IMR-90 (cell line): ENCODE results near the gene MTREX. TPM values are rescaled to one million over a fixed set of nuclear protein-coding genes. Genes with fewer than 3 reads are reported as not detected.

ENCODE experiments used
- ATAC-seq: fragments of 200-7000 bp; cut with Tn5 transposase; 2 replicates; pipeline ENCODE4 v1.9.1; 2020; ENCODE audit warnings: low read depth, mild to moderate bottlenecking, moderate library complexity
- BruUV-seq: library from RNA; stranded (reverse); fragments of 400-500 nt; replicated peaks from 2 replicates; lab custom pipeline; 2021; lab: Mats Ljungman, UMichigan
- CTCF ChIA-PET: fragments of 300-600 bp; formaldehyde crosslinking; extraction: SDS; loops from one replicate; lab custom pipeline; 2021; ENCODE audit warnings: antibody characterized with exemption; lab: Yijun Ruan, JAX
- POLR2A ChIA-PET: fragments of 300-600 bp; sonication (Branson Sonifier 250); formaldehyde crosslinking; loops from one replicate; lab custom pipeline; 2022; ENCODE audit warnings: antibody characterized with exemption; ENCODE audit not compliant: unreplicated experiment; lab: Charles Lee
- DNase-seq: peaks from one replicate; pipeline ENCODE4 v3.0.0; 2013
- H2AFZ ChIP-seq: replicated peaks from 2 replicates; pipeline ENCODE3; 2013; ENCODE audit warnings: low read length, mild to moderate bottlenecking; ENCODE audit not compliant: poor library complexity
- H2AK5ac ChIP-seq: 2 replicates; pipeline ENCODE4 v1.6.1; 2013; ENCODE audit warnings: low read depth, low read length, inconsistent platforms
- H2AK9ac ChIP-seq: replicated peaks from 2 replicates; pipeline ENCODE3; 2013; ENCODE audit warnings: mild to moderate bottlenecking, low read depth, low read length, moderate library complexity; ENCODE audit not compliant: poor library complexity
- H2BK120ac ChIP-seq: 2 replicates; pipeline ENCODE4 v1.6.1; 2013; ENCODE audit warnings: low read depth, low read length, inconsistent platforms
- H2BK15ac ChIP-seq: 3 replicates; pipeline ENCODE4 v1.6.1; 2013; ENCODE audit warnings: low read depth, low read length, inconsistent platforms
- H2BK20ac ChIP-seq: 2 replicates; pipeline ENCODE4 v1.6.1; 2013; ENCODE audit warnings: low read depth, mild to moderate bottlenecking, inconsistent platforms, low read length, moderate library complexity
- H2BK5ac ChIP-seq: 2 replicates; pipeline ENCODE4 v1.6.1; 2013; ENCODE audit warnings: mild to moderate bottlenecking, low read depth, low read length, inconsistent platforms; ENCODE audit not compliant: poor library complexity, severe bottlenecking
- H3K14ac ChIP-seq: replicated peaks from 2 replicates; pipeline ENCODE4 v1.6.1; 2013; ENCODE audit warnings: low read depth, low read length, inconsistent platforms
- H3K18ac ChIP-seq: 2 replicates; pipeline ENCODE4 v1.6.1; 2013; ENCODE audit warnings: low read depth, low read length, control low read depth
- H3K23ac ChIP-seq: 2 replicates; pipeline ENCODE4 v1.6.1; 2013; ENCODE audit warnings: low read depth, low read length, inconsistent platforms
- H3K27ac ChIP-seq: 2 replicates; pipeline ENCODE4 v1.5.1; 2013; ENCODE audit warnings: mild to moderate bottlenecking, control low read depth, low read length; ENCODE audit not compliant: insufficient read depth
- H3K27me3 ChIP-seq: 2 replicates; pipeline ENCODE4 v1.6.1; 2013; ENCODE audit warnings: low read length; ENCODE audit not compliant: control insufficient read depth, insufficient read depth
- H3K36me3 ChIP-seq: 2 replicates; pipeline ENCODE4 v1.6.1; 2013; ENCODE audit warnings: low read length, mixed read lengths; ENCODE audit not compliant: control insufficient read depth, insufficient read depth
- H3K4ac ChIP-seq: 2 replicates; pipeline ENCODE4 v1.6.1; 2013; ENCODE audit warnings: low read depth, low read length, inconsistent platforms
- H3K4me1 ChIP-seq: 2 replicates; pipeline ENCODE4 v1.6.1; 2013; ENCODE audit warnings: low read length, mixed read lengths; ENCODE audit not compliant: control insufficient read depth, insufficient read depth
- H3K4me2 ChIP-seq: 2 replicates; pipeline ENCODE4 v1.6.1; 2013; ENCODE audit warnings: low read depth, mild to moderate bottlenecking, control low read depth, low read length, moderate library complexity
- H3K4me3 ChIP-seq: 2 replicates; pipeline ENCODE4 v1.5.1; 2013; ENCODE audit warnings: low read depth, mild to moderate bottlenecking, control low read depth, low read length, moderate library complexity; ENCODE audit not compliant: insufficient read depth
- H3K56ac ChIP-seq: 2 replicates; pipeline ENCODE4 v1.6.1; 2013; ENCODE audit warnings: low read length, inconsistent platforms; ENCODE audit not compliant: insufficient read depth; ENCODE audit errors: extremely low read depth
- H3K79me1 ChIP-seq, 2 experiments: 2 replicates each; pipeline ENCODE4 v1.6.1; 2013; ENCODE audit warnings: low read length in 2 of 2, inconsistent platforms in 1 of 2, low read depth in 1 of 2
- H3K9ac ChIP-seq: 2 replicates; pipeline ENCODE4 v1.6.1; 2013; ENCODE audit warnings: low read depth, low read length, control low read depth
- H3K9me1 ChIP-seq: 2 replicates; pipeline ENCODE4 v1.6.1; 2013; ENCODE audit warnings: low read length, inconsistent platforms; ENCODE audit not compliant: insufficient read depth
- H3K9me3 ChIP-seq: 2 replicates; pipeline ENCODE4 v1.6.1; 2013; ENCODE audit warnings: low read length; ENCODE audit not compliant: control insufficient read depth, insufficient read depth
- H4K20me1 ChIP-seq: 2 replicates; pipeline ENCODE4 v1.6.1; 2013; ENCODE audit warnings: low read length, inconsistent platforms; ENCODE audit not compliant: insufficient read depth
- H4K5ac ChIP-seq: 2 replicates; pipeline ENCODE4 v1.6.1; 2013; ENCODE audit warnings: mild to moderate bottlenecking, low read depth, low read length, control low read depth
- H4K8ac ChIP-seq, 2 experiments: 2 replicates each; pipeline ENCODE4 v1.6.1; 2013; ENCODE audit warnings: low read depth in 2 of 2, low read length in 2 of 2, control low read depth in 1 of 2, inconsistent platforms in 1 of 2
- H4K91ac ChIP-seq: 2 replicates; pipeline ENCODE4 v1.6.1; 2013; ENCODE audit warnings: low read depth, low read length, inconsistent platforms; ENCODE audit not compliant: insufficient read depth
- BHLHE40 ChIP-seq: fragments of 150-350 bp; IDR thresholded peaks from 2 replicates; pipeline ENCODE4 v1.6.1; 2016; ENCODE audit warnings: mild to moderate bottlenecking, low read depth, low read length
- CEBPB ChIP-seq: IDR thresholded peaks from 2 replicates; pipeline ENCODE4 v1.6.1; 2012; ENCODE audit warnings: low read depth, low read length, improper control_type of control experiment
- CHD1 ChIP-seq: IDR thresholded peaks from 2 replicates; pipeline ENCODE4 v1.6.1; 2012; ENCODE audit warnings: low read depth, low read length, improper control_type of control experiment
- FOS ChIP-seq: fragments of 150-350 bp; IDR thresholded peaks from 2 replicates; pipeline ENCODE4 v1.6.1; 2016; ENCODE audit warnings: low read depth, low read length
- MAFK ChIP-seq: IDR thresholded peaks from 2 replicates; pipeline ENCODE4 v1.6.1; 2012; ENCODE audit warnings: low read depth, low read length, improper control_type of control experiment
- MAZ ChIP-seq: IDR thresholded peaks from 2 replicates; pipeline ENCODE4 v1.6.1; 2012; ENCODE audit warnings: low read depth, mild to moderate bottlenecking, low read length, improper control_type of control experiment, moderate library complexity, borderline replicate concordance
- MXI1 ChIP-seq: IDR thresholded peaks from 2 replicates; pipeline ENCODE4 v1.6.1; 2012; ENCODE audit warnings: low read depth, mild to moderate bottlenecking, low read length, moderate library complexity, borderline replicate concordance
- NFE2L2 ChIP-seq: fragments of 150-350 bp; IDR thresholded peaks from 2 replicates; pipeline ENCODE4 v1.6.1; 2016; ENCODE audit warnings: low read depth, mild to moderate bottlenecking, low read length
- POLR2A ChIP-seq: IDR thresholded peaks from 2 replicates; pipeline ENCODE4 v1.6.1; 2012; ENCODE audit warnings: mild to moderate bottlenecking, low read depth, low read length
- RAD21 ChIP-seq: IDR thresholded peaks from 2 replicates; pipeline ENCODE4 v1.6.1; 2012; ENCODE audit warnings: low read length, improper control_type of control experiment
- RCOR1 ChIP-seq: IDR thresholded peaks from 2 replicates; pipeline ENCODE4 v1.6.1; 2012; ENCODE audit warnings: mild to moderate bottlenecking, low read length, improper control_type of control experiment; ENCODE audit not compliant: insufficient replicate concordance
- RFX5 ChIP-seq: IDR thresholded peaks from 2 replicates; pipeline ENCODE4 v1.8.0; 2012; ENCODE audit warnings: low read depth, mild to moderate bottlenecking, low read length, moderate library complexity
- SMC3 ChIP-seq: fragments of 150-350 bp; IDR thresholded peaks from 2 replicates; pipeline ENCODE4 v1.6.1; 2016; ENCODE audit warnings: low read depth, mild to moderate bottlenecking, antibody characterized with exemption, low read length, moderate library complexity
- USF2 ChIP-seq: fragments of 150-350 bp; IDR thresholded peaks from 2 replicates; pipeline ENCODE4 v1.6.1; 2017; ENCODE audit warnings: mild to moderate bottlenecking, antibody characterized with exemption, low read length, low read depth
- dilution Hi-C: fragments of 300-500 bp; cut with HindIII; formaldehyde crosslinking; loops from one replicate; pipeline ENCODE4 v1.14.3; 2018; ENCODE audit warnings: low sequenced_read_pairs; ENCODE audit not compliant: unreplicated experiment
- in situ Hi-C: fragments of 300-500 bp; cut with MboI; formaldehyde crosslinking; loops from 3 replicates; pipeline ENCODE4 v1.14.3; 2019; ENCODE audit warnings: low sequenced_read_pairs, inconsistent platforms, mixed read lengths
- intact Hi-C: fragments of 100-400 bp; cut with micrococcal nuclease; formaldehyde crosslinking; loops from 2 replicates; pipeline ENCODE4 v1.10.0; 2022
- polyA plus RNA-seq, 3 experiments: library from polyadenylated mRNA; depleted of rRNA; stranded (reverse); fragments of >200 nt; gene quantifications; 2 replicates each; pipeline ENCODE4 v1.2.3, GENCODE V29; 2012; ENCODE audit warnings: low replicate concordance in 1 of 3
- total RNA-seq: library from RNA; depleted of rRNA; stranded (reverse); fragments of >200 nt; gene quantifications from 2 replicates; pipeline ENCODE4 v1.2.3, GENCODE V29; 2012
- TF ChIP-seq, protein P1 (sequence below): conservative IDR thresholded peaks from 2 replicates; pipeline ENCODE4 v1.5.1; 2012; ENCODE audit warnings: mild to moderate bottlenecking, low read depth, low read length, improper control_type of control experiment
- TF ChIP-seq, protein P2 (sequence below): fragments of 150-350 bp; IDR thresholded peaks from 2 replicates; pipeline ENCODE4 v1.6.1; 2016; ENCODE audit warnings: low read depth, mild to moderate bottlenecking, low read length, moderate library complexity, borderline replicate concordance

The MTREX gene
- total and polyA plus RNA-seq, 2 of the 4 experiments (the other 2 are of a cell fraction), result 22.1 to 33.2 TPM

DNA sequence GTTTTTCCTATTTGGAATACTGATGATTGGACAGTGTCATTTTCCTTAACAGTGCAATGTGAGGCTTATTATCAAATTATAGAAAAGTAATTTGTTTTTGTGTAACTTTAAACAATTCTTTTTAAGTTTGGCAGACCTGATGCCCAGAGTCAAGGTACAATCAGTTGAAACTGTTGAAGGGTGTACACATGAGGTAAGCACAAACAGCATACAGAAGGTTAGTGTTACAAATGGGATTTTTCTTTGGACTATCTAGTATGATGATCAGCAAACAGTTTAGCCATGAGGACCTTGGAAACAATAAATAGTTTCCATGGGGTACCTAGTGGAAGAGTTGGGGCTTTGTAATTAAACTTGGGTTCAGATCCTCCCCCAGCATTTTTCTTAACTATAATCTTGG lies 16.2 kb downstream of the MTREX start:
- ATAC-seq (no peak), DNase-seq (no peak)
- no peak overlapping the region for H3K4me3 ChIP-seq
- H3K27ac ChIP-seq, result no peak overlapping the region
- no TSS peak for BruUV-seq
- peaks cover 6% of the 10 kb centered on the region; the same call in 1 of the 2 replicates for H3K36me3 ChIP-seq
- in situ Hi-C loops, result no loop called here
- H2BK5ac ChIP-seq, result no peak overlapping the region
- H3K9me3 ChIP-seq, result no peaks in the 10 kb centered on the region
- no peak overlapping the region for H2AK9ac ChIP-seq
- H3K4ac ChIP-seq, result no peak overlapping the region
- TF ChIP-seq MAZ (no peak), RFX5 (no peak), NFE2L2 (no peak), RAD21 (no peak), CHD1 (no peak), CEBPB (no peak), RCOR1 (no peak), MAFK (no peak), MXI1 (no peak), BHLHE40 (no peak), USF2 (no peak), SMC3 (no peak), POLR2A (no peak), FOS (no peak)
- TF ChIP-seq, protein P1, sequence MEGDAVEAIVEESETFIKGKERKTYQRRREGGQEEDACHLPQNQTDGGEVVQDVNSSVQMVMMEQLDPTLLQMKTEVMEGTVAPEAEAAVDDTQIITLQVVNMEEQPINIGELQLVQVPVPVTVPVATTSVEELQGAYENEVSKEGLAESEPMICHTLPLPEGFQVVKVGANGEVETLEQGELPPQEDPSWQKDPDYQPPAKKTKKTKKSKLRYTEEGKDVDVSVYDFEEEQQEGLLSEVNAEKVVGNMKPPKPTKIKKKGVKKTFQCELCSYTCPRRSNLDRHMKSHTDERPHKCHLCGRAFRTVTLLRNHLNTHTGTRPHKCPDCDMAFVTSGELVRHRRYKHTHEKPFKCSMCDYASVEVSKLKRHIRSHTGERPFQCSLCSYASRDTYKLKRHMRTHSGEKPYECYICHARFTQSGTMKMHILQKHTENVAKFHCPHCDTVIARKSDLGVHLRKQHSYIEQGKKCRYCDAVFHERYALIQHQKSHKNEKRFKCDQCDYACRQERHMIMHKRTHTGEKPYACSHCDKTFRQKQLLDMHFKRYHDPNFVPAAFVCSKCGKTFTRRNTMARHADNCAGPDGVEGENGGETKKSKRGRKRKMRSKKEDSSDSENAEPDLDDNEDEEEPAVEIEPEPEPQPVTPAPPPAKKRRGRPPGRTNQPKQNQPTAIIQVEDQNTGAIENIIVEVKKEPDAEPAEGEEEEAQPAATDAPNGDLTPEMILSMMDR, result no peak
- TF ChIP-seq, protein P2, sequence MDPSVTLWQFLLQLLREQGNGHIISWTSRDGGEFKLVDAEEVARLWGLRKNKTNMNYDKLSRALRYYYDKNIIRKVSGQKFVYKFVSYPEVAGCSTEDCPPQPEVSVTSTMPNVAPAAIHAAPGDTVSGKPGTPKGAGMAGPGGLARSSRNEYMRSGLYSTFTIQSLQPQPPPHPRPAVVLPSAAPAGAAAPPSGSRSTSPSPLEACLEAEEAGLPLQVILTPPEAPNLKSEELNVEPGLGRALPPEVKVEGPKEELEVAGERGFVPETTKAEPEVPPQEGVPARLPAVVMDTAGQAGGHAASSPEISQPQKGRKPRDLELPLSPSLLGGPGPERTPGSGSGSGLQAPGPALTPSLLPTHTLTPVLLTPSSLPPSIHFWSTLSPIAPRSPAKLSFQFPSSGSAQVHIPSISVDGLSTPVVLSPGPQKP, result no peak
- H3K9me1 ChIP-seq, result no peaks in the 10 kb centered on the region; the same call in 1 of the 2 replicates
- H4K91ac ChIP-seq, result no peak overlapping the region
- POLR2A ChIA-PET, result no interaction called here
- H3K14ac ChIP-seq, result no peak overlapping the region
- no peak overlapping the region for H2BK120ac ChIP-seq
- H3K27me3 ChIP-seq, result no peaks in the 10 kb centered on the region
- CTCF ChIA-PET, result no interaction called here
- H4K8ac ChIP-seq, result no peak overlapping the region
- H3K4me1 ChIP-seq, result no peaks in the 10 kb centered on the region
- no peak overlapping the region for H3K4me2 ChIP-seq
- no peak overlapping the region for H3K18ac ChIP-seq
- no peak overlapping the region for H3K23ac ChIP-seq
- no peak overlapping the region for H2BK15ac ChIP-seq
- H4K5ac ChIP-seq, result no peak overlapping the region
- no peak overlapping the region for H2AFZ ChIP-seq
- H2BK20ac ChIP-seq, result no peak overlapping the region
- no peak overlapping the region for H3K9ac ChIP-seq
- no peak overlapping the region for H3K56ac ChIP-seq
- intact Hi-C loops, result loop anchor here (5.0 to 10.0 kb wide), 2 partner anchors 368 to 871 kb away; no protein-coding TSS in a partner anchor
- no peak overlapping the region for H2AK5ac ChIP-seq
- peaks cover 14 to 34% of the 10 kb centered on the region in 2 experiments for H3K79me1 ChIP-seq
- dilution Hi-C loops, result no loop called here
- peaks cover 13% of the 10 kb centered on the region; the same call in 1 of the 2 replicates for H4K20me1 ChIP-seq
